Fibroblast of lung (primary cell): ENCODE results near the gene PSMG3.

ENCODE experiments used
- EZH2 ChIP-seq: IDR thresholded peaks from 2 replicates; pipeline ENCODE4 v1.5.1; 2012; ENCODE audit warnings: low read length, control low read depth, mild to moderate bottlenecking; ENCODE audit errors: missing control alignments
- TF ChIP-seq, protein P1 (sequence below), 2 donors: IDR thresholded peaks in 1 of 2; conservative IDR thresholded peaks in 1 of 2; 1 replicate in 1 of 2; 2 replicates in 1 of 2; pipeline ENCODE4 v1.5.1; 2011 to 2012; ENCODE audit warnings: low read length in 2 of 2, control low read depth in 1 of 2, inconsistent platforms in 1 of 2, low read depth in 1 of 2, mild to moderate bottlenecking in 1 of 2

- TF ChIP-seq, protein P1, sequence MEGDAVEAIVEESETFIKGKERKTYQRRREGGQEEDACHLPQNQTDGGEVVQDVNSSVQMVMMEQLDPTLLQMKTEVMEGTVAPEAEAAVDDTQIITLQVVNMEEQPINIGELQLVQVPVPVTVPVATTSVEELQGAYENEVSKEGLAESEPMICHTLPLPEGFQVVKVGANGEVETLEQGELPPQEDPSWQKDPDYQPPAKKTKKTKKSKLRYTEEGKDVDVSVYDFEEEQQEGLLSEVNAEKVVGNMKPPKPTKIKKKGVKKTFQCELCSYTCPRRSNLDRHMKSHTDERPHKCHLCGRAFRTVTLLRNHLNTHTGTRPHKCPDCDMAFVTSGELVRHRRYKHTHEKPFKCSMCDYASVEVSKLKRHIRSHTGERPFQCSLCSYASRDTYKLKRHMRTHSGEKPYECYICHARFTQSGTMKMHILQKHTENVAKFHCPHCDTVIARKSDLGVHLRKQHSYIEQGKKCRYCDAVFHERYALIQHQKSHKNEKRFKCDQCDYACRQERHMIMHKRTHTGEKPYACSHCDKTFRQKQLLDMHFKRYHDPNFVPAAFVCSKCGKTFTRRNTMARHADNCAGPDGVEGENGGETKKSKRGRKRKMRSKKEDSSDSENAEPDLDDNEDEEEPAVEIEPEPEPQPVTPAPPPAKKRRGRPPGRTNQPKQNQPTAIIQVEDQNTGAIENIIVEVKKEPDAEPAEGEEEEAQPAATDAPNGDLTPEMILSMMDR (conservative IDR thresholded peaks at IDR 0.05 in 1 of 2, IDR thresholded peaks at IDR 0.05 in 1 of 2; ENCODE audit: low read depth in 1 of 2, low read length in 2 of 2) = no peak
- no peak for TF ChIP-seq EZH2
Measured at GRCh38 chr7:1587738-1588137, 17.9 kb upstream of the PSMG3 start.
